H9 (cell line): ENCODE data around the gene TMEM208. TPM values are rescaled to one million over a fixed set of nuclear protein-coding genes. Genes with fewer than 3 reads are reported as not detected.

Experiments used
- DNase-seq: peaks from one replicate; pipeline ENCODE4 v3.0.0-alpha.2; 2017
- H2AFZ ChIP-seq: one replicate; pipeline ENCODE4 v1.6.1; 2013; ENCODE audit warnings: mild to moderate bottlenecking, low read length, control low read depth, moderate library complexity
- H2AK5ac ChIP-seq: 2 replicates; pipeline ENCODE4 v1.6.1; 2013; ENCODE audit warnings: low read length, control low read depth, mixed read lengths; ENCODE audit not compliant: insufficient read length
- H2BK120ac ChIP-seq: one replicate; pipeline ENCODE4 v1.6.1; 2013; ENCODE audit warnings: low read depth, mild to moderate bottlenecking, low read length, control low read depth, inconsistent platforms; ENCODE audit not compliant: poor library complexity, severe bottlenecking
- H2BK12ac ChIP-seq: 2 replicates; pipeline ENCODE4 v1.6.1; 2013; ENCODE audit warnings: low read length, control low read depth, mixed read lengths, low read depth; ENCODE audit not compliant: insufficient read length
- H2BK15ac ChIP-seq: 2 replicates; pipeline ENCODE4 v1.6.1; 2013; ENCODE audit warnings: low read depth, low read length, control low read depth
- H2BK20ac ChIP-seq: one replicate; pipeline ENCODE4 v1.6.1; 2013; ENCODE audit warnings: low read depth, mild to moderate bottlenecking, low read length, control low read depth, inconsistent platforms; ENCODE audit not compliant: poor library complexity, severe bottlenecking
- H2BK5ac ChIP-seq: 2 replicates; pipeline ENCODE4 v1.6.1; 2013; ENCODE audit warnings: low read length, control low read depth, mixed read lengths; ENCODE audit not compliant: insufficient read length
- H3K14ac ChIP-seq: 2 replicates; pipeline ENCODE4 v1.6.1; 2013; ENCODE audit warnings: low read length, control low read depth; ENCODE audit not compliant: insufficient read depth
- H3K18ac ChIP-seq: 2 replicates; pipeline ENCODE4 v1.6.1; 2013; ENCODE audit warnings: low read depth, mild to moderate bottlenecking, mixed read lengths, low read length, control low read depth; ENCODE audit not compliant: insufficient read length
- H3K23ac ChIP-seq: 2 replicates; pipeline ENCODE4 v1.6.1; 2013; ENCODE audit warnings: low read length, control low read depth, mixed read lengths, low read depth; ENCODE audit not compliant: insufficient read length
- H3K23me2 ChIP-seq: 2 replicates; pipeline ENCODE4 v1.6.1; 2013; ENCODE audit warnings: low read depth, mild to moderate bottlenecking, mixed read lengths, low read length, control low read depth; ENCODE audit not compliant: insufficient read length, poor library complexity, severe bottlenecking
- H3K27ac ChIP-seq: 2 replicates; pipeline ENCODE4 v1.5.1; 2013; ENCODE audit warnings: low read length, control low read depth, mixed read lengths, low read depth; ENCODE audit not compliant: insufficient read length
- H3K27me3 ChIP-seq: 2 replicates; pipeline ENCODE4 v1.6.1; 2013; ENCODE audit warnings: low read length, control low read depth, inconsistent platforms; ENCODE audit not compliant: insufficient read depth
- H3K4ac ChIP-seq: 2 replicates; pipeline ENCODE4 v1.6.1; 2013; ENCODE audit warnings: low read depth, mild to moderate bottlenecking, control low read depth, inconsistent platforms, low read length, moderate library complexity
- H3K4me1 ChIP-seq: 2 replicates; pipeline ENCODE4 v1.6.1; 2013; ENCODE audit warnings: low read length, control low read depth, inconsistent platforms; ENCODE audit not compliant: insufficient read depth
- H3K4me2 ChIP-seq: 2 replicates; pipeline ENCODE4 v1.6.1; 2013; ENCODE audit warnings: low read length, control low read depth, mixed read lengths; ENCODE audit not compliant: insufficient read length, insufficient read depth
- H3K56ac ChIP-seq: 2 replicates; pipeline ENCODE4 v1.6.1; 2013; ENCODE audit warnings: low read depth, mild to moderate bottlenecking, mixed read lengths, low read length, control low read depth; ENCODE audit not compliant: insufficient read length
- H3K79me1 ChIP-seq: 2 replicates; pipeline ENCODE4 v1.6.1; 2013; ENCODE audit warnings: low read depth, mild to moderate bottlenecking, moderate library complexity, low read length, control low read depth, inconsistent platforms; ENCODE audit not compliant: insufficient read depth, poor library complexity, severe bottlenecking
- H3K79me2 ChIP-seq: 2 replicates; pipeline ENCODE4 v1.6.1; 2013; ENCODE audit warnings: low read length, control low read depth, inconsistent platforms; ENCODE audit not compliant: insufficient read depth
- H3K9ac ChIP-seq: 2 replicates; pipeline ENCODE4 v1.6.1; 2013; ENCODE audit warnings: low read length, control low read depth, mixed read lengths; ENCODE audit not compliant: insufficient read length; ENCODE audit errors: extremely low read depth
- H3K9me3 ChIP-seq: one replicate; pipeline ENCODE4 v1.6.1; 2013; ENCODE audit warnings: low read depth, low read length, inconsistent platforms; ENCODE audit not compliant: control insufficient read depth
- H3T11ph ChIP-seq: one replicate; pipeline ENCODE4 v1.6.1; 2013; ENCODE audit warnings: mild to moderate bottlenecking, low read length, control low read depth, inconsistent platforms
- H4K20me1 ChIP-seq: one replicate; pipeline ENCODE4 v1.6.1; 2013; ENCODE audit not compliant: control insufficient read depth, insufficient read length, insufficient read depth
- H4K5ac ChIP-seq: 2 replicates; pipeline ENCODE4 v1.6.1; 2013; ENCODE audit warnings: low read depth, mild to moderate bottlenecking, mixed read lengths, low read length, control low read depth; ENCODE audit not compliant: insufficient read length
- H4K8ac ChIP-seq: replicated peaks from 2 replicates; pipeline ENCODE4 v1.6.1; 2013; ENCODE audit warnings: low read length, control low read depth, mixed read lengths, low read depth; ENCODE audit not compliant: insufficient read length
- H4K91ac ChIP-seq: 2 replicates; pipeline ENCODE4 v1.6.1; 2013; ENCODE audit warnings: low read depth, mild to moderate bottlenecking, moderate library complexity, mixed read lengths, low read length, control low read depth; ENCODE audit not compliant: insufficient read length
- H3K27ac Mint-ChIP-seq, 3 experiments: 2 replicates in 2 of 3; 3 replicates in 1 of 3; pipeline ENCODE4 v1.8.0; 2020 to 2021; ENCODE audit warnings: mixed read lengths in 3 of 3, mild to moderate bottlenecking in 1 of 3, moderate library complexity in 1 of 3
- H3K27me3 Mint-ChIP-seq: 2 replicates; pipeline ENCODE4 v1.8.0; 2021; ENCODE audit warnings: low read depth, mild to moderate bottlenecking, moderate library complexity, mixed read lengths
- H3K36me3 Mint-ChIP-seq, 3 experiments: 2 replicates in 2 of 3; 3 replicates in 1 of 3; pipeline ENCODE4 v1.8.0; 2020 to 2021; ENCODE audit warnings: low read depth in 3 of 3, mixed read lengths in 3 of 3; ENCODE audit not compliant: insufficient read depth in 1 of 3
- H3K4me1 Mint-ChIP-seq, 2 experiments: 2 replicates each; pipeline ENCODE4 v1.8.0; 2020; ENCODE audit warnings: mixed read lengths in 2 of 2
- H3K4me3 Mint-ChIP-seq, 2 experiments: 2 replicates in 1 of 2; 3 replicates in 1 of 2; pipeline ENCODE4 v1.8.0; 2020 to 2021; ENCODE audit warnings: mild to moderate bottlenecking in 2 of 2, mixed read lengths in 2 of 2, moderate library complexity in 1 of 2
- H3K9me3 Mint-ChIP-seq, 2 experiments: 2 replicates in 1 of 2; 3 replicates in 1 of 2; pipeline ENCODE4 v1.8.0; 2020; ENCODE audit warnings: mild to moderate bottlenecking in 2 of 2, mixed read lengths in 2 of 2, moderate library complexity in 1 of 2
- WGBS: extraction: QIAGEN DNeasy Blood & Tissue Kit; methylation state at CpG from one replicate; pipeline ENCODE4 v1.1.7; 2013; ENCODE audit warnings: missing lambda C conversion rate, low lambda C conversion rate, mixed read lengths; ENCODE audit not compliant: insufficient read length; ENCODE audit errors: extremely low coverage; 5-methylcytosine and 5-hydroxymethylcytosine counted together
- total RNA-seq: library from RNA; stranded (reverse); gene quantifications from 2 replicates; pipeline ENCODE4 v1.2.1, GENCODE V29; 2021
- TF ChIP-seq, protein P1 (sequence below): fragments of 200-600 bp; sonication (generic); conservative IDR thresholded peaks from 3 replicates; pipeline ENCODE4 v1.8.0; 2021; ENCODE audit warnings: antibody characterized with exemption, mild to moderate bottlenecking

TMEM208 gene
- total RNA-seq, 1 experiment from 2014 or later = 42.6 TPM

DNA sequence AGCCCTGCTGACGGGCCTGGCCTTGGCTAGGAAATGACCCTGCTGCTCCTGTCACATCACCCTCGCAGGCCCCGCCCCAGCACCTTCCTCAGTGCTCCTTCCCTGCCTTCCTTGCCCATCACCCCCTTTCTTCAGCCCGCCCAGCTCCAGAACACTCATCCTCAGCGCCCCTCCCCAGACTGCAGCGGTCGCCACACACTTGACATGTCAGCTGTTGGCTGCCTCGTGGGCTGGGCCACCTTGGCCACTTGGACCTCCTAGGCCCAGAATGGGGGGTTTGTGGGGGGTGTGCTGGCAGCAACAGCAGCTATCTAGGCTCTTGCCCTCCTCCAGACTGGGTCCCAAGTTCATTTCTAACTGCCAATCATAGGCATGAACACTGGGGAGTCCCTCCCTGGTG is 17.4 kb upstream of the TMEM208 start:
- no peaks in the 10 kb centered on the region for H4K20me1 ChIP-seq
- no CpG with 5 or more reads among the region's 8 CpGs for WGBS
- no peak overlapping the region for H3K27ac ChIP-seq
- Mint-ChIP-seq H3K9me3 (no peaks in the 10 kb centered on the region), H3K27ac (no peak overlapping the region), H3K27me3 (peaks cover 21% of the 10 kb centered on the region), H3K4me3 (no peak overlapping the region), H3K36me3 (no peaks in the 10 kb centered on the region; a peak in 2 of 7 replicates), H3K4me1 (peaks cover 10 to 12% of the 10 kb centered on the region in 2 experiments; a peak in 3 of 4 replicates)
- no peak overlapping the region for H3T11ph ChIP-seq
- H2AFZ ChIP-seq = no peak overlapping the region
- H3K14ac ChIP-seq = no peak overlapping the region
- no peak overlapping the region for H3K23ac ChIP-seq
- H3K56ac ChIP-seq = no peak overlapping the region
- H4K8ac ChIP-seq = no peak overlapping the region
- no peak overlapping the region for H2BK120ac ChIP-seq
- no peak overlapping the region for H2AK5ac ChIP-seq
- no peaks in the 10 kb centered on the region for H3K9me3 ChIP-seq
- no peaks in the 10 kb centered on the region for H3K79me1 ChIP-seq
- no peak overlapping the region for H3K4me2 ChIP-seq
- H3K9ac ChIP-seq = no peak overlapping the region
- H4K91ac ChIP-seq = no peak overlapping the region
- H2BK20ac ChIP-seq = no peak overlapping the region
- no peak overlapping the region for H4K5ac ChIP-seq
- no peak overlapping the region for H2BK5ac ChIP-seq
- H2BK12ac ChIP-seq = no peak overlapping the region
- TF ChIP-seq, protein P1, sequence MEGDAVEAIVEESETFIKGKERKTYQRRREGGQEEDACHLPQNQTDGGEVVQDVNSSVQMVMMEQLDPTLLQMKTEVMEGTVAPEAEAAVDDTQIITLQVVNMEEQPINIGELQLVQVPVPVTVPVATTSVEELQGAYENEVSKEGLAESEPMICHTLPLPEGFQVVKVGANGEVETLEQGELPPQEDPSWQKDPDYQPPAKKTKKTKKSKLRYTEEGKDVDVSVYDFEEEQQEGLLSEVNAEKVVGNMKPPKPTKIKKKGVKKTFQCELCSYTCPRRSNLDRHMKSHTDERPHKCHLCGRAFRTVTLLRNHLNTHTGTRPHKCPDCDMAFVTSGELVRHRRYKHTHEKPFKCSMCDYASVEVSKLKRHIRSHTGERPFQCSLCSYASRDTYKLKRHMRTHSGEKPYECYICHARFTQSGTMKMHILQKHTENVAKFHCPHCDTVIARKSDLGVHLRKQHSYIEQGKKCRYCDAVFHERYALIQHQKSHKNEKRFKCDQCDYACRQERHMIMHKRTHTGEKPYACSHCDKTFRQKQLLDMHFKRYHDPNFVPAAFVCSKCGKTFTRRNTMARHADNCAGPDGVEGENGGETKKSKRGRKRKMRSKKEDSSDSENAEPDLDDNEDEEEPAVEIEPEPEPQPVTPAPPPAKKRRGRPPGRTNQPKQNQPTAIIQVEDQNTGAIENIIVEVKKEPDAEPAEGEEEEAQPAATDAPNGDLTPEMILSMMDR = no peak
- no peak overlapping the region for H3K4ac ChIP-seq
- no peaks in the 10 kb centered on the region for H3K23me2 ChIP-seq
- no peaks in the 10 kb centered on the region for H3K4me1 ChIP-seq
- no peak overlapping the region for H3K18ac ChIP-seq
- no peak overlapping the region for H2BK15ac ChIP-seq
- DNase-seq = no peak
- no peaks in the 10 kb centered on the region for H3K79me2 ChIP-seq
- no peaks in the 10 kb centered on the region; the same call in 1 of the 2 replicates for H3K27me3 ChIP-seq
